HUES6 (cell line): Measurements from ENCODE around the gene FBH1.
"Not testable (repeated sequence)": the region's sequence is repeated elsewhere in the genome, so short reads cannot be mapped to it uniquely, and the experiment has no call there.

ENCODE experiments used
- H3K27ac ChIP-seq: 2 replicates; pipeline ENCODE4 v1.7.0; 2013; ENCODE audit warnings: low read depth, mild to moderate bottlenecking, low read length, inconsistent platforms
- H3K27me3 ChIP-seq: 2 replicates; pipeline ENCODE4 v1.6.1; 2013; ENCODE audit warnings: low read length; ENCODE audit not compliant: control insufficient read depth, insufficient read depth
- H3K36me3 ChIP-seq: 2 replicates; pipeline ENCODE4 v1.6.1; 2013; ENCODE audit warnings: low read length; ENCODE audit not compliant: control insufficient read depth, insufficient read depth
- H3K4me1 ChIP-seq: 2 replicates; pipeline ENCODE4 v1.6.1; 2013; ENCODE audit warnings: low read length; ENCODE audit not compliant: control insufficient read depth, insufficient read depth
- H3K4me3 ChIP-seq: 2 replicates; pipeline ENCODE4 v1.5.1; 2013; ENCODE audit warnings: low read depth, low read length
- H3K9ac ChIP-seq: one replicate; pipeline ENCODE4 v1.6.1; 2013; ENCODE audit warnings: mild to moderate bottlenecking, low read length
- H3K9me3 ChIP-seq: 2 replicates; pipeline ENCODE4 v1.6.1; 2013; ENCODE audit warnings: low read depth, low read length; ENCODE audit not compliant: control insufficient read depth, insufficient read depth

FBH1 gene

DNA sequence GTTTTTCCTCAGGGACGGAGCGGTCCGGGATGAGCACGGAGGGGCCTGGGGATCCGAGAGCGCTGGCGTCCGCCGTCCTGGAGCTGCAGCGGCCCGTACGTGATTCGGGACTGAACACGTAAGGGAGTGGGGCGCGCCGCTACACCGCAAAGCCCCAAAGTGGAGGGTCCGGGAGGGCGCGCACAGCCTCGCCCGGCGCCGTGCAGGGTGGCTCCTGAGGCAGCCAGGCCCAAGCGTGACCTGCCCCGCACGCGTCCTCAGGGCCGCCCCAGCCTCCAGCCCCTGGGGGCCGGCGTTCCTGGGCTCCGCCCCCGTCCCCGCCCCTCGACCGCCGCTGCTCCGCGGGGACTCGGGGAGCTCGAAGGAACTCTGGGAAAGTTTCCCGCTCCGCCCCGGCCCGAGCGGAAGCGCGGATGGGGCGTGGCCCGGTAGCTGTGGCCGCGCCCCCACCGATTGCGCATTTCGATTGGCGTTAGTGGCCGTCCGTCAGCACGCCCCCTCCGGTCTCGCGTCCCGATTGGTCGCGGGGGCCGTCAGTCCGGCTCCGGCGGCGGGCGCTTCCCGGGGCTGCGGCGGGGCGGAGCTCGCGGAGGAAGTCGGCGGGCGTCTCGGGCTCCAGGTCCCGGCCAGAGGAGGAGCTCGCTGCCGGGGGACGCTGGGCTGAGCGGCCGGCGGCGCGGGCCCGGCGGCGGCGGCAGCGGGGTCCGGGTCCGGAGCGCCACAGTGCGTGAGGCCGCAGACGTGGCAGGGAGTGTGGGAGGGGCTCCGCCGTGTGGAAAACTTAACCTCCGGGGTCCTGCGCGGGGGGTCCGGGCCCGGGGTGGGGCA, at the start of gene FBH1, which contains the start of gene ANKRD16:
Gene FBH1, plus strand, starts transcription at position 620 of the 828 bp plus-strand sequence. Its CDS starts 103 bp downstream, at position 723.
Gene ANKRD16, minus strand, starts transcription at position 270 of the 828 bp plus-strand sequence. CDS start 539 bp downstream, outside the sequence.
- Histone ChIP-seq H3K27ac (peak within 1 kb of the TSS; percentile 64; the same call in 1 of the 2 replicates), H3K4me3 (peak within 1 kb of the TSS; percentile 98), H3K4me1 (peaks cover 19% of the 10 kb centered on the region; the same call in 1 of the 2 replicates), H3K9me3 (no peaks in the 10 kb centered on the region), H3K27me3 (no peaks in the 10 kb centered on the region), H3K36me3 (peaks cover 43% of the 10 kb centered on the region), H3K9ac (peak within 1 kb of the TSS; percentile 90)

- no peaks in the 10 kb centered on the region for H3K27me3 ChIP-seq
- H3K36me3 ChIP-seq: no peaks in the 10 kb centered on the region
- no peak overlapping the region for H3K9ac ChIP-seq
- H3K4me3 ChIP-seq: no peak overlapping the region
- no peak overlapping the region for H3K27ac ChIP-seq
- no peaks in the 10 kb centered on the region for H3K9me3 ChIP-seq
- H3K4me1 ChIP-seq: peaks cover 13% of the 10 kb centered on the region; the same call in 1 of the 2 replicates
Measured at GRCh38 chr10:5840314-5841307, 49.4 kb upstream of the FBH1 start.

DNA sequence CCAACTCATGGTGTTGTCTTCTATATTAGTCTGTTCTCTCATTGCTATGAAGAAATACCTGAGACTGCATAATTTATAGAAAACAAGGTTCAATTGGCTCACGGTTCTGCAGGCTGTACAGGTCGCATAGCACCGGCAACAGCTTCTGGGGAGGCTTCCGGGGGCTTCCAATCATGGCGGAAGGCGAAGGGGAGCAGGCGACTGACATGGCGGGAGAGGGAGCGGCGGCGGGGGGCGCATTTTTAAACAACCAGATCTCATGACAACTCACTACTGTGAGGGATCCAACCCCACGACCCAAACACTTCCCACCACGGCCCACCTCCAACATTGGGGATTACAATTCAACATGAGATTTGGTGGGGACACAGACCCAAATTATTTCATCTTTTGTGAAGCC, 48.1 kb upstream of the FBH1 start:
- Histone ChIP-seq H3K9me3 (no peaks in the 10 kb centered on the region), H3K36me3 (no peaks in the 10 kb centered on the region), H3K9ac (no peak overlapping the region), H3K27me3 (no peaks in the 10 kb centered on the region), H3K4me1 (peaks cover 13% of the 10 kb centered on the region; the same call in 1 of the 2 replicates), H3K4me3 (no peak overlapping the region), H3K27ac (no peak overlapping the region)

GRCh38 chr10:5843686-5844344, 46.2 kb upstream of the FBH1 start:
- Histone ChIP-seq H3K9me3 (no peaks in the 10 kb centered on the region), H3K36me3 (no peaks in the 10 kb centered on the region), H3K4me3 (no peak overlapping the region), H3K9ac (no peak overlapping the region), H3K27me3 (no peaks in the 10 kb centered on the region), H3K27ac (no peak overlapping the region), H3K4me1 (peaks cover 13% of the 10 kb centered on the region; the same call in 1 of the 2 replicates)

- Histone ChIP-seq H3K27ac (no peak overlapping the region), H3K4me3 (no peak overlapping the region), H3K36me3 (no peaks in the 10 kb centered on the region), H3K4me1 (peaks cover 13% of the 10 kb centered on the region; the same call in 1 of the 2 replicates), H3K9me3 (no peaks in the 10 kb centered on the region), H3K9ac (no peak overlapping the region), H3K27me3 (no peaks in the 10 kb centered on the region)
Measured at GRCh38 chr10:5844345-5845055, 45.5 kb upstream of the FBH1 start.

DNA sequence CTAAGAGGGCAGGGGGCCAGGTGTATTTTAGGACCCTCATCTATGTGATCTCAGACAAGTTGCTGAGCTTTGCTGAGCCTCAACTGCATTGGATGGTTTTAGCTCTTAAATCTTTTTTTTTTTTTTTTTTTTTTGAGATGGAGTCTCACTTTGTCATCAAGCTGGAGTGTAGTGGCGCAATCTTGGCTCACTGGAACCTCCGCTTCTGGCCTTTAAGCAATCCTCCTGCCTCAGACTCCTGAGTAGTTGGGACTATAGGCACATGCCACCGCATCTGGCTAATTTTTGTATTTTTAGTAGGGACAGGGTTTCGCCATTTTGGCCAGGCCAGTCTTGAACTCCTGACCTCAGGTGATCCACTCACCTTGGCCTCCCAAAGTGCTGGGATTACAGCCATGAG, 43.4 kb upstream of the FBH1 start:
- H3K27ac ChIP-seq, H3K9me3 ChIP-seq, H3K36me3 ChIP-seq, H3K4me1 ChIP-seq, H3K4me3 ChIP-seq, H3K27me3 ChIP-seq, H3K9ac ChIP-seq: not testable (repeated sequence)

GRCh38 chr10:5854131-5854475, 35.9 kb upstream of the FBH1 start:
- no peak overlapping the region for H3K9ac ChIP-seq
- H3K4me3 ChIP-seq: no peak overlapping the region
- no peaks in the 10 kb centered on the region for H3K9me3 ChIP-seq
- H3K4me1 ChIP-seq: no peaks in the 10 kb centered on the region
- no peaks in the 10 kb centered on the region for H3K36me3 ChIP-seq
- no peaks in the 10 kb centered on the region for H3K27me3 ChIP-seq
- no peak overlapping the region for H3K27ac ChIP-seq

GRCh38 chr10:5855979-5856700, 33.9 kb upstream of the FBH1 start:
- no peaks in the 10 kb centered on the region for H3K27me3 ChIP-seq
- no peak overlapping the region for H3K27ac ChIP-seq
- no peaks in the 10 kb centered on the region for H3K36me3 ChIP-seq
- H3K4me1 ChIP-seq: no peaks in the 10 kb centered on the region
- no peaks in the 10 kb centered on the region for H3K9me3 ChIP-seq
- H3K9ac ChIP-seq: no peak overlapping the region
- H3K4me3 ChIP-seq: no peak overlapping the region

- no peak overlapping the region for H3K27ac ChIP-seq
- H3K4me3 ChIP-seq: no peak overlapping the region
- no peaks in the 10 kb centered on the region for H3K36me3 ChIP-seq
- no peak overlapping the region for H3K9ac ChIP-seq
- no peaks in the 10 kb centered on the region for H3K9me3 ChIP-seq
- H3K27me3 ChIP-seq: no peaks in the 10 kb centered on the region
- no peaks in the 10 kb centered on the region for H3K4me1 ChIP-seq
Measured at GRCh38 chr10:5856701-5857004, 33.4 kb upstream of the FBH1 start.

GRCh38 chr10:5858811-5859210, 31.2 kb upstream of the FBH1 start:
- Histone ChIP-seq H3K9me3 (no peaks in the 10 kb centered on the region), H3K27me3 (no peaks in the 10 kb centered on the region), H3K9ac (no peak overlapping the region), H3K27ac (no peak overlapping the region), H3K4me1 (no peaks in the 10 kb centered on the region), H3K36me3 (peaks cover 4% of the 10 kb centered on the region; the same call in 1 of the 2 replicates), H3K4me3 (no peak overlapping the region)
